ENCODE results near the gene JPH2.

DNA sequence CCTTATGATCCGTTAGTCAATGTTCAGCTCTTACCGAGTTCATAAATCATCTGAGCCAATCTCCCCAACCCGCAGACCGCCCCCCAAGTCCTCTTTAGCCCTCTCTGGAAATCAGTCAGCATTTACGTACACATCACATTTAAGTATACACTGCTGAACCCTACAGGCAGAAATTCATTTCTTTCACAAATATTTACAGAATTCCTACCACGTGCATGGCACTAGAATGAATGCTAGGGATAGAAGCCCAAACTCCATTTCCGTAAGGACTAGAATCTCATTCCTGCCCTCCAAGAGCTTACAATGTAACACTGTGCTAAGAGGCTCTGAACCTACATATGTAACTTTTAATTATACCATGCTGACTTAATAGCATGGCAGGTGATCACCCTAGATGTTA is 21.8 kb upstream of the JPH2 start:
- TF ChIP-seq, protein P1, sequence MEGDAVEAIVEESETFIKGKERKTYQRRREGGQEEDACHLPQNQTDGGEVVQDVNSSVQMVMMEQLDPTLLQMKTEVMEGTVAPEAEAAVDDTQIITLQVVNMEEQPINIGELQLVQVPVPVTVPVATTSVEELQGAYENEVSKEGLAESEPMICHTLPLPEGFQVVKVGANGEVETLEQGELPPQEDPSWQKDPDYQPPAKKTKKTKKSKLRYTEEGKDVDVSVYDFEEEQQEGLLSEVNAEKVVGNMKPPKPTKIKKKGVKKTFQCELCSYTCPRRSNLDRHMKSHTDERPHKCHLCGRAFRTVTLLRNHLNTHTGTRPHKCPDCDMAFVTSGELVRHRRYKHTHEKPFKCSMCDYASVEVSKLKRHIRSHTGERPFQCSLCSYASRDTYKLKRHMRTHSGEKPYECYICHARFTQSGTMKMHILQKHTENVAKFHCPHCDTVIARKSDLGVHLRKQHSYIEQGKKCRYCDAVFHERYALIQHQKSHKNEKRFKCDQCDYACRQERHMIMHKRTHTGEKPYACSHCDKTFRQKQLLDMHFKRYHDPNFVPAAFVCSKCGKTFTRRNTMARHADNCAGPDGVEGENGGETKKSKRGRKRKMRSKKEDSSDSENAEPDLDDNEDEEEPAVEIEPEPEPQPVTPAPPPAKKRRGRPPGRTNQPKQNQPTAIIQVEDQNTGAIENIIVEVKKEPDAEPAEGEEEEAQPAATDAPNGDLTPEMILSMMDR (IDR thresholded peaks at IDR 0.05; ENCODE audit: insufficient read depth, low read depth, low read length), result no peak
- TF ChIP-seq EZH2 (IDR thresholded peaks at IDR 0.05; ENCODE audit: insufficient read depth, low read length), result no peak
